ENCODE results near the gene ZBTB3. TPM values are rescaled to one million over a fixed set of nuclear protein-coding genes. Genes with fewer than 3 reads are reported as not detected.

Gene ZBTB3
- 9.7 and 10.6 TPM in 2 replicates for total RNA-seq (2022)
- Bru-seq, nascent RNA, result percentile 54 among the genes with signal in this experiment
- BruChase-seq, experiment 1, labeled RNA remaining after a 6-hour chase, result percentile 47 among the genes with signal in this experiment
- percentile 70 among the genes with signal in this experiment for BruChase-seq, experiment 2, labeled RNA remaining after a 2-hour chase
- long read RNA-seq, partial matches to known transcripts, result 0 of 2 reads
- long read RNA-seq, other reads (novel, unspliced or antisense), result 0 of 2 reads

- Mint-ChIP-seq H3K27me3 (ENCODE audit: unreplicated experiment) (no peaks in the 10 kb centered on the region), H3K27ac (ENCODE audit: unreplicated experiment) (peak within 1 kb of the TSS; percentile 93), H3K4me1 (ENCODE audit: low read depth, unreplicated experiment) (no peaks in the 10 kb centered on the region), H3K9me3 (ENCODE audit: low read depth, unreplicated experiment) (no peaks in the 10 kb centered on the region), H3K4me3 (ENCODE audit: low read depth, unreplicated experiment) (peak within 1 kb of the TSS; percentile 92), H3K36me3 (ENCODE audit: insufficient read depth, unreplicated experiment) (peaks cover 18% of the 10 kb centered on the region)
- CTCF ChIA-PET, result interaction anchor here (0.5 to 1.5 kb wide), 14 partner anchors 12 to 890 kb away, joined by 3 to 16 read pairs (median 3); partner anchors contain the start of genes HNRNPUL2, LBHD1, TAF6L and TMEM179B
- BruUV-seq (replicated peaks), result no TSS peak
- peak; percentile 96 for DNase-seq
- intact Hi-C loops (cut with micrococcal nuclease; ENCODE audit: unreplicated experiment), result no loop called here
- TF ChIP-seq CTCF (IDR thresholded peaks at IDR 0.05; ENCODE audit: unreplicated experiment), result no peak
These were observed at the start of gene ZBTB3 for GRCh38 chr11:62753736-62754603. ZBTB3 (minus strand) TSS chr11:62754160; CDS start chr11:62753664, 496 bp downstream.

- TF ChIP-seq CTCF (IDR thresholded peaks at IDR 0.05; ENCODE audit: unreplicated experiment), result no peak
- H3K27me3 Mint-ChIP-seq (ENCODE audit: unreplicated experiment), result no peaks in the 10 kb centered on the region
- CTCF ChIA-PET, result interaction anchor here (0.6 kb wide), 1 partner anchor 1126 kb away, joined by 5 read pairs; no protein-coding TSS in a partner anchor
These were observed 47.1 kb upstream of the ZBTB3 start for GRCh38 chr11:62801071-62801470.

GRCh38 chr11:62799486-62799885 lies 45.5 kb upstream of the ZBTB3 start:
- no peak for DNase-seq
- intact Hi-C loops (cut with micrococcal nuclease; ENCODE audit: unreplicated experiment), result no loop called here
- Mint-ChIP-seq H3K9me3 (ENCODE audit: low read depth, unreplicated experiment) (no peaks in the 10 kb centered on the region), H3K4me3 (ENCODE audit: low read depth, unreplicated experiment) (no peak overlapping the region), H3K27me3 (ENCODE audit: unreplicated experiment) (no peaks in the 10 kb centered on the region), H3K4me1 (ENCODE audit: low read depth, unreplicated experiment) (no peaks in the 10 kb centered on the region), H3K27ac (ENCODE audit: unreplicated experiment) (no peak overlapping the region), H3K36me3 (ENCODE audit: insufficient read depth, unreplicated experiment) (peaks cover 72% of the 10 kb centered on the region)
- TF ChIP-seq CTCF (IDR thresholded peaks at IDR 0.05; ENCODE audit: unreplicated experiment), result no peak
- BruUV-seq (replicated peaks), result no TSS peak
- CTCF ChIA-PET, result no interaction called here

More at GRCh38 chr11:62801071-62801470, 47.1 kb upstream of the ZBTB3 start:
- BruUV-seq (replicated peaks), result no TSS peak
- Mint-ChIP-seq H3K4me3 (ENCODE audit: low read depth, unreplicated experiment) (no peak overlapping the region), H3K4me1 (ENCODE audit: low read depth, unreplicated experiment) (peaks cover 2% of the 10 kb centered on the region), H3K36me3 (ENCODE audit: insufficient read depth, unreplicated experiment) (peaks cover 75% of the 10 kb centered on the region), H3K9me3 (ENCODE audit: low read depth, unreplicated experiment) (no peaks in the 10 kb centered on the region), H3K27ac (ENCODE audit: unreplicated experiment) (no peak overlapping the region)
- no peak for DNase-seq
- intact Hi-C loops (cut with micrococcal nuclease; ENCODE audit: unreplicated experiment), result no loop called here

GRCh38 chr11:62796281-62796680 lies 42.3 kb upstream of the ZBTB3 start:
- DNase-seq, result no peak
- intact Hi-C loops (cut with micrococcal nuclease; ENCODE audit: unreplicated experiment), result no loop called here
- CTCF ChIA-PET, result interaction anchor here (0.6 kb wide), 1 partner anchor 15 kb away, joined by 4 read pairs; no protein-coding TSS in a partner anchor
- H3K4me1 Mint-ChIP-seq (ENCODE audit: low read depth, unreplicated experiment), result no peaks in the 10 kb centered on the region
- H3K4me3 Mint-ChIP-seq (ENCODE audit: low read depth, unreplicated experiment), result no peak overlapping the region
- H3K36me3 Mint-ChIP-seq (ENCODE audit: insufficient read depth, unreplicated experiment), result peaks cover 81% of the 10 kb centered on the region
- no peaks in the 10 kb centered on the region for H3K27me3 Mint-ChIP-seq (ENCODE audit: unreplicated experiment)
- H3K27ac Mint-ChIP-seq (ENCODE audit: unreplicated experiment), result no peak overlapping the region
- no peak for TF ChIP-seq CTCF (IDR thresholded peaks at IDR 0.05; ENCODE audit: unreplicated experiment)
- no peaks in the 10 kb centered on the region for H3K9me3 Mint-ChIP-seq (ENCODE audit: low read depth, unreplicated experiment)
- BruUV-seq (replicated peaks), result no TSS peak
